Nephron progenitor cell (in vitro differentiated cells): ENCODE results near the gene GNB1.

Source experiments
- DNase-seq: peaks from one replicate; pipeline ENCODE4 v3.0.0; 2021
- H3K27ac Mint-ChIP-seq: 2 replicates; pipeline ENCODE4 v1.8.0; 2021; ENCODE audit warnings: mild to moderate bottlenecking, moderate library complexity, mixed read lengths
- H3K27me3 Mint-ChIP-seq: 2 replicates; pipeline ENCODE4 v1.8.0; 2021; ENCODE audit warnings: mild to moderate bottlenecking, low read depth, mixed read lengths; ENCODE audit not compliant: poor library complexity
- H3K36me3 Mint-ChIP-seq: 2 replicates; pipeline ENCODE4 v1.8.0; 2021; ENCODE audit warnings: low read depth, mixed read lengths
- H3K4me1 Mint-ChIP-seq: 2 replicates; pipeline ENCODE4 v1.8.0; 2021; ENCODE audit warnings: mixed read lengths
- H3K4me3 Mint-ChIP-seq: 2 replicates; pipeline ENCODE4 v1.8.0; 2021; ENCODE audit warnings: mild to moderate bottlenecking, moderate library complexity, mixed read lengths
- H3K9me3 Mint-ChIP-seq: 2 replicates; pipeline ENCODE4 v1.8.0; 2021; ENCODE audit warnings: mild to moderate bottlenecking, moderate library complexity, mixed read lengths
- TF ChIP-seq, protein P1 (sequence below): fragments of 200-600 bp; sonication (generic); IDR thresholded peaks from 2 replicates; pipeline ENCODE4 v1.5.0; 2021; ENCODE audit warnings: antibody characterized with exemption

The GNB1 gene

GRCh38 chr1:1793481-1794244 is 97.2 kb downstream of the GNB1 start:
- Mint-ChIP-seq H3K27ac (peak overlapping the region; percentile 98), H3K4me1 (peaks cover 6% of the 10 kb centered on the region), H3K36me3 (peaks cover 82% of the 10 kb centered on the region), H3K27me3 (no peaks in the 10 kb centered on the region), H3K9me3 (no peaks in the 10 kb centered on the region), H3K4me3 (no peak overlapping the region)
- DNase-seq: no peak
- TF ChIP-seq, protein P1, sequence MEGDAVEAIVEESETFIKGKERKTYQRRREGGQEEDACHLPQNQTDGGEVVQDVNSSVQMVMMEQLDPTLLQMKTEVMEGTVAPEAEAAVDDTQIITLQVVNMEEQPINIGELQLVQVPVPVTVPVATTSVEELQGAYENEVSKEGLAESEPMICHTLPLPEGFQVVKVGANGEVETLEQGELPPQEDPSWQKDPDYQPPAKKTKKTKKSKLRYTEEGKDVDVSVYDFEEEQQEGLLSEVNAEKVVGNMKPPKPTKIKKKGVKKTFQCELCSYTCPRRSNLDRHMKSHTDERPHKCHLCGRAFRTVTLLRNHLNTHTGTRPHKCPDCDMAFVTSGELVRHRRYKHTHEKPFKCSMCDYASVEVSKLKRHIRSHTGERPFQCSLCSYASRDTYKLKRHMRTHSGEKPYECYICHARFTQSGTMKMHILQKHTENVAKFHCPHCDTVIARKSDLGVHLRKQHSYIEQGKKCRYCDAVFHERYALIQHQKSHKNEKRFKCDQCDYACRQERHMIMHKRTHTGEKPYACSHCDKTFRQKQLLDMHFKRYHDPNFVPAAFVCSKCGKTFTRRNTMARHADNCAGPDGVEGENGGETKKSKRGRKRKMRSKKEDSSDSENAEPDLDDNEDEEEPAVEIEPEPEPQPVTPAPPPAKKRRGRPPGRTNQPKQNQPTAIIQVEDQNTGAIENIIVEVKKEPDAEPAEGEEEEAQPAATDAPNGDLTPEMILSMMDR: no peak

DNA sequence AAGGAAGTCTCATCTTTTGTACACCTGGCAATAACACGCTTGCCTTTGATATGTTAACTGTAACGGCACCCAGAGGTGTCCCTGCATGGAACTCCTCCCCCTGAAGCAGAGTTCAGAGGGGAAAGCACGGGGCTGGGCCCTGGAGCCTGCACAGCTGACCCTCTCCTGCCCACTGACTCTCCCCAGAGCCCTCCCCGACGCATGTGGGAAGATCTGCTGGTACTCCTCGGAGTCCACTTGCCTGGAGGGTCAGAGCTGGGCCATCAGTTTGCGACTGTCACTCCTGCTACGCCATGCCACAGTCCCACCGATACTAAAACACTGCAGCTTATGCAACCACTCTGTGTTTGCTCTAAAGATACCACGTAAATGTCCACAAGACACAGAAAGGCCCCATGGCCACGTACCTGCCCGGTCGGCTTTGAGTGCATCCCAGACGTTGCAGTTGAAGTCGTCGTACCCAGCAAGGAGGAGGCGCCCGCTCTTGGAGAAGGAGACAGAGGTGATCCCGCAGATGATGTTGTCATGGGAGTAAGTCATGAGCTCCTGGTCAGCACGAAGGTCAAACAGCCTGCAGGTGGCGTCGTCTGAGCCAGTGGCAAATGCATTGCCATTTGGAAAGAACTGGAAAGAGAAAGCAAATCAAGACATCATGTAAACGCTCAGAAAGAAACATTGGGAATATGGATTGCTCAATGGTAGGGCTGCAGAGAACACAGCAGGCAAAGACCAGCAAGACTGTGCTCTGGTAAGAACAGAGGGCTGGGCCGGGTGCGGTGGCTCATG is 102.0 kb downstream of the GNB1 start:
- Mint-ChIP-seq H3K27ac (peak overlapping the region; percentile 5), H3K9me3 (no peaks in the 10 kb centered on the region), H3K27me3 (peaks cover 3% of the 10 kb centered on the region), H3K4me3 (no peak overlapping the region), H3K36me3 (peaks cover 80% of the 10 kb centered on the region), H3K4me1 (peaks cover 6% of the 10 kb centered on the region)
- DNase-seq: no peak
- TF ChIP-seq, protein P1: no peak

DNA sequence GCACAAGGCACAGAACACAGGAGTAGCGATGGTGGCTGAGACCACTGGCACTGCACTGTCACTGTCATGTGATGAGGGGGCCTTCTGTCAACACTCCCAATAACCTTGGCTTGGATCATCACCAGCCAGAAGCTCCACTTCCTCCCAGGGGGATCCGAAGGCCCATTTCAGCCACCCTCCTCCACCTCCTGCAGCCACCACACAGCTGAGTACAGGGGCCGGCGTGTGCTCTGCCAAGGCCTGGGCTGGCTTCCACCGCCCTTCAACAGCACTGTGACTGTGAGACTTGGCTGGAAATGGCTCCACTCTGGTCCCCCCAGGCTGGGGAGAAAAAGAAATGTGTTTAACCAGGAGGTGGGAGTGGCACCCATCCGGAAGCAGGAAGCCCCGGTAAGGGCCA is 102.8 kb downstream of the GNB1 start:
- H3K4me1 Mint-ChIP-seq: peaks cover 3% of the 10 kb centered on the region
- H3K27me3 Mint-ChIP-seq: peaks cover 3% of the 10 kb centered on the region
- H3K27ac Mint-ChIP-seq: peak overlapping the region; percentile 74
- TF ChIP-seq, protein P1: no peak
- peaks cover 73% of the 10 kb centered on the region for H3K36me3 Mint-ChIP-seq
- no peaks in the 10 kb centered on the region for H3K9me3 Mint-ChIP-seq
- DNase-seq: no peak
- no peak overlapping the region for H3K4me3 Mint-ChIP-seq

- Mint-ChIP-seq H3K9me3 (no peaks in the 10 kb centered on the region), H3K27ac (no peak overlapping the region), H3K27me3 (peaks cover 3% of the 10 kb centered on the region), H3K36me3 (peaks cover 62% of the 10 kb centered on the region), H3K4me3 (no peak overlapping the region), H3K4me1 (peaks cover 6% of the 10 kb centered on the region)
- no peak for DNase-seq
- TF ChIP-seq, protein P1: no peak
Measured at GRCh38 chr1:1786836-1787605, 103.9 kb downstream of the GNB1 start.

DNA sequence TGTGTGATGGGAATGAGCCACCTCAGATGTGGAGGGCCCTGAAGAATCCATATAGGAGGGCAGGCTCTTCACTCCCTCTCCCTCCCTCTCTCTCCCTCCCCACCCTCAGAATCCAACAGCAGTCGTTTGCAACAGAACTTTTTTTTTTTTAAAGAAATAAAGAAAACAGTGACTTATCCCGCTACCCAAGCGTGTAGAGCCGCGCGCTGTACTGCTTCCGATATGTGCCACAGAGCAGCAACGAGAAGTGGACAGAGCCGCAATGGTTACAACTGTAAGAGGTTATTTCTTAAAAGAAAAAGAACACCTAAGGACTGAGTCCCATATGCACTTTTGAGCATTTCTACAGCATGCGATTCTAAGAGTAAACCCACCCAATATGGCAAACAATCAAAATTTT is 105.2 kb downstream of the GNB1 start:
- TF ChIP-seq, protein P1: no peak
- Mint-ChIP-seq H3K27ac (no peak overlapping the region), H3K27me3 (peaks cover 3% of the 10 kb centered on the region), H3K4me3 (no peak overlapping the region), H3K36me3 (peaks cover 55% of the 10 kb centered on the region), H3K9me3 (no peaks in the 10 kb centered on the region), H3K4me1 (peaks cover 12% of the 10 kb centered on the region)
- no peak for DNase-seq
